Right hindlimb (tissue), 1 donor: Measurements from ENCODE around the gene TIGD2.
A peak's percentile ranks its signal among the peaks of the same experiment; 100 is the strongest.
"Not testable (repeated sequence)": the region's sequence is repeated elsewhere in the genome, so short reads cannot be mapped to it uniquely, and the experiment has no call there.

ENCODE experiments used
- DNase-seq: peaks from one replicate; pipeline ENCODE4 v3.0.0-alpha.2; 2018

Gene TIGD2

GRCh38 chr4:89121387-89122068, 10.2 kb downstream of the TIGD2 start:
- no peak for DNase-seq

DNA sequence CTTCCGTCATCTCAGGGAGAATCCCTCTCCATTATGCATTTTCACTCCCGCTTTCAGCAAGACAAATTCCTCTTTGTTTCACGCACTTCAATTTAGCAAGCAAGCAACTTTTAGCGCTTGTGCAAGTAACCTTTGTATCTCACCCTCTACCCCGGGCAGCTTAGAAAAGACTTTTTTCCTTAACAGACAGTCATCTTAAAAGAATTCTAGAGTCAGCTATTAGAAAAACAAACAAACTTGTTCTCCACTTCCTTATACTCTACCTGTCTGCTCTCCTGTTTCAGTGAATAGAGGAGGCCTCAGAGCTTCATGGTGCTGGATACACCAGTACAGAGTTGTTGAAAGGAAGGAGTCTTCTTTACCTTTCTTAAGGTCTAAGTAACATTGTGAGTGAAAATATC, 12.1 kb downstream of the TIGD2 start:
- no peak for DNase-seq

DNA sequence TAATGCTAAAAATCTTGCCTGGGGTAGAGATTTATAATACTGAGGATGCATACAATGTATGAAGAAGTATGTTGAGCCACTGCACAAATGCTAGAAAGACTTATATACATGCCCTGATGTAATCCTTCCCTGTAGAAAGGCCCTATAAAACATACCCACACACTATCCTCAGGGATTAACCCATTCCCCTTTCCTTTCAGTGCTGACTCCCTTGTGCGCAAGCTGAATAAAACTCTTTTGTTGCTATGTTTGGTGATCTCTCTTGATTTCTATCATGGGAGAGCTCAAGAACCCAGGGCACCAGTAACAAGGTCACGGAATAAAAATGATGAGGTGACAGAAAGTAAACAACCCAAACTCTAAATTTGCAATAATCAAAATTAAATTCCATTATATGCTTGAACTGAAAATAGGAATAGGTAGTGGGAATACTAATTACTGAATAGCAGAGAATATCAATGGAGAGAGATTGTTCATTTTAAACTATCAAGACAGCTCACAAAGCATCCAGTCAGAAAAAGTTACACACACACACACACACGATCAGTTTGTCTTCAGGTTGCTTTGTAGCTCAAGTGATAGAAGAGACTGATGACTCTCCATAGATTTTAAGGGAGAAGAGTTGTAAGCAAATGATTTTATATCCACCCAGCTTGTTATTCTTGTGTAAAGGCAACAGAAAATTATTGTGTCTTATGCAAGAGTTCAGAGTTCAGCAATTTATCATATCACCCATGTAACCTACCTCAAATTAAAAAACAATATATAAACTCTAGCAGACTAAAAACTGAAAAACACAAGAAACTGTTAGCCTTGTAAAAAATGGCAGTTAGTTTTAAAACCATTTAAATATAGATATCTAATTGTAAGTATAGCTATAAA, 14.8 kb downstream of the TIGD2 start:
- no peak for DNase-seq

DNA sequence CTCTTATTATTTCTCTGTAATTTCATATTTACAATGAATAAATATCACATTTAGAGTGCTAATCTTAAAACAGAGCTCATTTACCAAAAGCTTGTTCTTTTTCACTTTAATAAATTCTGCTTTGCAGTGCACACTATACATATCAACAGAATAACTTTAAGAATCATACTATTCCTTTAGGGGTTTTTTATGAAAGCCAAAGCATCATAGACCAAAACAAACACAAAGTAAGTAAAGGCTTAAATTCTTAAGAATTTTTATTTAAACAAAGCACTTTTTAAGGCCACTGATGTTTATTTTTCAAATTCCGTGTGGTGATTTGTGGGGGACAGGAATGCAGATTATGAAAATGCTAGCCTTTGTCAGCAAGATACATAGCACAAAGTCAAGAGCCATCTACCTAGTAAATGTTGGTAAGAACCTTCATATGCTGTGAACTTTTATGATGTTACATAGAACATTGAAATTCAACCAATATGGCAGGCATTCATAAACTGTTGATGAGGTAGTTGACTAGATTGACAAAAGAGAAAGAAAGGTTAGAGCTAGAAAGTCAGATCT, 17.8 kb downstream of the TIGD2 start:
- DNase-seq = no peak

- DNase-seq = peak; percentile 52
Observed at GRCh38 chr4:89134775-89135319, 23.5 kb downstream of the TIGD2 start.

DNA sequence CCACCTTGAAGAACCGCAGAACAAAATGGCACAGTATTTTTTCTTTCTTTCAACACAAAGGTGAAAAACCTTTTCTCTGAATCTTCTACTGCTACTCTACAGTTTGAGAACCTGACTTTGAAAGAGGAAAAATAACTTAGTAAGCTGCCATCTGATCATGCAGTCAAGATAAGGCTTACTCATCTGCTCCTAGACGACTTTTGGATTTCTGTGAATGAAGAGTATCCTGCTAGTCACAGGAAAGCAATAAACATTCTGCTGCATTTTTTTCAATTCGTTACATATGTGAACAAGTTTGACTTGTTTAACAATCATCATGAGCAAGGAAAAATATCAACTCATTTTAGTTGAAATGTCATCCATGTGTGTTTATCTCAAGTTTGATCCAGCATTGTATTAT, 25.2 kb downstream of the TIGD2 start:
- DNase-seq = no peak

GRCh38 chr4:89137231-89137630, 25.9 kb downstream of the TIGD2 start:
- no peak for DNase-seq

GRCh38 chr4:89137695-89138094, 26.4 kb downstream of the TIGD2 start:
- DNase-seq = no peak

- no peak for DNase-seq
Observed at GRCh38 chr4:89140168-89140759, 28.9 kb downstream of the TIGD2 start.

GRCh38 chr4:89142691-89143669, 31.6 kb downstream of the TIGD2 start:
- no peak for DNase-seq

GRCh38 chr4:89144652-89145051, 33.3 kb downstream of the TIGD2 start:
- DNase-seq = not testable (repeated sequence)

- no peak for DNase-seq
Observed at GRCh38 chr4:89146196-89146595, 34.9 kb downstream of the TIGD2 start.

DNA sequence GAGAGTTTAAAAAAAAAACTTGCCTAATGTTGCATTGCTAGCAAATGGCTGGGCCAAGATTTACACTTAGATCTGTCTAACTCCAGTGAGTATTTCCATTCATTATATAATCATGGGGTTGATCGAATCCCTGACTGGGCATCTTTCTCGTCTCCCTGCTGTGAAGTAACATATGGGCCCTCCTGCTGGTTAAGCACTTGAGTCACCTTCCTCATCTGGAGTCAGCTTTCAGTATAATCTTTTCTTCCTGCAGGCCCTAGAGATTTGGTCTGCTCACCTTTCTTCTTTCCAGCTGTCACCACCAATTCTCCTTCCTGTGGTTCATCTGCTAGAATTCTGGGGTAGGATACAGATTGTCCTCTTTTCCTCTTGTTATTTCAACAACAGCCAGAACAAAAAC, 41.6 kb downstream of the TIGD2 start:
- DNase-seq = no peak

GRCh38 chr4:89156174-89156914, 45.0 kb downstream of the TIGD2 start:
- no peak for DNase-seq

GRCh38 chr4:89157488-89158024, 46.2 kb downstream of the TIGD2 start:
- DNase-seq = no peak

- no peak for DNase-seq
Observed at GRCh38 chr4:89158884-89159503, 47.7 kb downstream of the TIGD2 start.

DNA sequence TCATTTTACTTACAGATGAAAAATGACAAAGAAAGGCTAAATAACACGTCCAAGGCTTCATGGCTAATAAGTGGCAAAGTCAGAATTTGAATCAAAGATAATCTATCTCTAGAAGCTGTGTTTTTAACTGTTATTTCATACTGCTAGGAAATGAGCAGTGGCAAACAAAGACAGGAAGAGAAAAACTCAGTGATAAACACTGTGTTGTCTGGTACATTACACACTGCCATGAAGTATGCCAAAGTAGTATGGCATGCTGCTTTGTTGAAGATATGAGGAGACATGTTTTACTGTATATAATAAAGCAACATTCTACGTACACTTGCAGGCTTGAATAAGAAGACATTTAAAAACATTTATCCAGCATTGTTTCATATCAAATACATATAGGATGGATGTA, 49.5 kb downstream of the TIGD2 start:
- no peak for DNase-seq

GRCh38 chr4:89161841-89162240, 50.5 kb downstream of the TIGD2 start:
- DNase-seq = no peak

DNA sequence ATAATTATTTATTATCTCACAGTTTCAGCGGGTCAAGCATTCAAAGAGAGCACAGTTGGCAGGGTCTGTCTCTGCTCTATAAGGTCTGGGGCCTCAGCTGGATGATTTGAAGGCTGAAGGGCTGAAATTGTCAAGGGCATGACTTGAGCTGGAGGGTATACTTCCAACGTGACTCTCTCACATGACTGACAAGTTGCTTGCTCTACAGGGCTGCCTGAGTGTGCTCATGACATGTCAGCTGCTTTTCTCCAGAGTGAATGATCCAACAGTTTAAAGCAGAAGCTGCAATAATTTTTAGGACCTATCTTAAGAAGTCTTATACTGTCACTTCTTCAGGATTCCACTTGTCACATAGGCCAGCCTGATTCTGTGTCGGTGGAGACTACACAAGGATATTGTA, 51.2 kb downstream of the TIGD2 start:
- no peak for DNase-seq

DNA sequence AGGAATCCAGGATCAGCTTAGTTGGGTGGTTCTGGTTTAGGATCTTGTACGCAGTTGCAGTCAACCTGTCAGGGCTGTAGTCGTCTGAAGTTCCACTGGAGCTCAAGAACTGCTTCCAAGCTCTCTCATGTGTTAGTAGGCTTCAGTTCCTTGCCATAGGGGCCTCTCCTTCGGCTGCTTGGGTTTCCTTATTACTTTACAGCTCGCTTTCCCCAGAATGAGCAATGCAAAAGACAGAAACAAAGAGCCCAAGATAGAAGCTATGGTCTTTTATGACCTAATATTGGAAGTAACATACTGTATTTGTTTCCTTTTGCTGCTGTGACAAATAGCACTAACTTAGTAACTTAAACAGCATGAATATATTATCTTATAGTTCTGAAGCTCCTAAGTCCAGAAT, 51.7 kb downstream of the TIGD2 start:
- DNase-seq = no peak

- DNase-seq = no peak
Observed at GRCh38 chr4:89164400-89164799, 53.1 kb downstream of the TIGD2 start.
